ENCODE measurements around the gene NARF. TPM values are rescaled to one million over a fixed set of nuclear protein-coding genes. Genes with fewer than 3 reads are reported as not detected.
"Not testable (repeated sequence)": the region's sequence is repeated elsewhere in the genome, so short reads cannot be mapped to it uniquely, and the experiment has no call there.

NARF gene
- polyA plus RNA-seq, 1 donor = 53.8 TPM

DNA sequence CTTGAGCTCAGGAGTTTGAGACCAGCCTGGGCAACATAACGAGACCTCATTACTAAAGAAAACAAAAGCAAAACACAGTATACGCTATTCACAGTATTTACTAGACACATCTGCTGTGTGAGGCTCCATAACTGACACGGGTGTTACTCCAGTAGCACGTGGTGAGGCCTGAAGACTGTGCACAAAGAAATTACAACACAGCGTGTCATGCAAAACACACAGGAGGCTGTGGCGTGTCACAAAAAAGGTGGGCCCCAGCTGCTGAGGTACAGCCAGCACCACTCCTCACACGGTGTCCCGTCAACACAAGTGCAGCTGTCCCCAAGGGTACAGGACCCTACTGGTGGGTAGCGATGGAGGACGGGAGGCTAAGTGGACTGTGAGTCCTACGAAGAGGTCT is 10.7 kb upstream of the NARF start:
- no peak for DNase-seq

DNA sequence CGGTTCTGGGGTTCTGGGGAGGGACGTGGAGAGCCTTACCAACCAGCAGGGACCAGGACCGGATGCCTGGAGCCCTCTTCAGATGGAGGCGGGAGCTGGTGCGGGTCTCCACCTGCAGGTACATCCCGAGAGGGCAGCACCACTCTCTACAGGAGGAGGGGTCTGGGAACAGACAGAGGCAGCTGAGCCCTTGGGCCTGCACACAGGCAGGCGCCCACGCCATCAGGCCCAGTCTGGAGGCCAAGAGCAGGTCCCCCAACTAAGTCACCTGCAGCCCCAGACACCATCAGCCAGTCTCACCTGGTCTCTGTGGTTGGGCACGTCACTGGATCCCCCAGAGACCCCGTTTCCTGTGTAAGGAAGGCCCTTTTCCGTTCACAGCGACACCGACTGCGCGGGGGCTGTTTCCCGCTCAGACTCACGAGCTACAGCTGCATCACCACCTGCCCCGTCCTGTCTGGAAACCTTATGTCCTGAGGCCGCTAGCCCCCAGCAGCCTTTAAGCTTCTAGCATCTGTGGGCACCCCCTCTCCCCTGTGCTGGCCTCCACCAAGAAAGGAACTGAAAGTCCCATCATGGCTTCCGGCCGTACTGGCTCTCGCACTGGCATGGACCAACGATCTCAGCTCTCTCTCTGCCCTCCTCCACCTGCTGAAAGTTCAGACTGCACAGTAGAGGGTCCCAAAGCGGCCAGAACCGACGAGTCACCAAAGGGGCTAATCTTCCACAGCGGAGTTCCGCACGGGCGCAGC is 9.2 kb upstream of the NARF start:
- no peak for DNase-seq

DNA sequence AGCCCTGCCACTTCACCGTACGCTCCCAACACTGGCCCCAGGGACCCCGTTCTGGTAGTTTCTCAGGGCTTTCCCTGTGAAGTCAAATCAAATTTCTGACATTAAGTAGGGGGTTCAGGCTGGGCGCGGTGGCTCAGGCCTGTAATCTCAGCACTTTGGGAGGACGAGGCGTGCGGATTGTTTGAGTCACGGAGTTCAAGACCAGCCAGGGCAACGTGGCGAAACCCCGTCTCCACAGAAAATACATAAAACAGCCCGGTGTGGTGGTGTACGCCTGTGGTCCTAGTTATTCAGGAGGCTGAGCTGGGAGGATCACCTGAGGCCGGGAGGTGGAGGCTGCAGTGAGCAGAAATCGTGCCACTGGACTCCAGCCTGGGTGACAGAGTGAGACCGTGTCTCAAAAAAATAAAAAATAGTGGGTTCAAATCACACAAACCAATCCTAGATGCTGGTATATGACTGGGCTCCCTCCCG is 8.6 kb upstream of the NARF start:
- no peak for DNase-seq

DNA sequence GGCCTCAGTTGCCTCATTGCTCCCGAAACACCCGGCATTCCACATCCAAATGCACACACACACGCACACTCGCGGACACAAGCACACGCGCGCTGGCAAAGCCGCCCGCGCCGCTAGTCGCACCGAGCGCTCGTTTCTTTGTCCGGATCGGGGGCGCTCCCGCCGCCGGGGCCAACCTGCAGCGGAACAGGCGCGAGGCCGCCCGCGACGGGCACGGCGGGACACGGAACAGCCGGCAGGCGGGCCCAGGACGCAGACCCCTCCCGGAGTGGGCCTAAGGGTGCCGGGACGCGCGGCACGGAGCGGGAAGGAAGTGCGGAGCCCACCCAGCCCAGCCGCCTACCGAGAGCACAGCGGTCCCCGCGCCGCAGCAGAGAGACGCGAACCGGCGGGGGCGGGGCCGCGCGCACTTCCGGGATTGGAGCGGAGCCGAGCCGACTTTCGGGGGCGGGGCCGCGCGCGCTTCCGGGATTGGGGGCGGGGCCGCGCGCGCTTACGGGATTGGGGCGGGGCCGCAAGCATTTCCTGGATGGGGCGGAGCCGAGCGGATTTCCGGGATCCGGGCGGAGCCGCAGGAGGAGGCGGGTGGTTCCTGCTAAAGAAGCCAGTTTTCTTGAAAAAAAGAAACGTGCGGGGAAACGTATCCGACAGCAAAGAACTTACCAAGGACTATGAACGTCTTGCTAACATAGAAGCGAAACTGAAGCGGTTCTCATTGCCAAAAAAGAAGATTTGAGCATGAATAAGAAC is 8.0 kb upstream of the NARF start, which contains the start of gene CYBC1:
CYBC1 (minus strand) TSS at position 396 of the 750 bp plus-strand sequence. CDS start 1,498 bp downstream, outside the sequence.
- peak; percentile 93 for DNase-seq

DNA sequence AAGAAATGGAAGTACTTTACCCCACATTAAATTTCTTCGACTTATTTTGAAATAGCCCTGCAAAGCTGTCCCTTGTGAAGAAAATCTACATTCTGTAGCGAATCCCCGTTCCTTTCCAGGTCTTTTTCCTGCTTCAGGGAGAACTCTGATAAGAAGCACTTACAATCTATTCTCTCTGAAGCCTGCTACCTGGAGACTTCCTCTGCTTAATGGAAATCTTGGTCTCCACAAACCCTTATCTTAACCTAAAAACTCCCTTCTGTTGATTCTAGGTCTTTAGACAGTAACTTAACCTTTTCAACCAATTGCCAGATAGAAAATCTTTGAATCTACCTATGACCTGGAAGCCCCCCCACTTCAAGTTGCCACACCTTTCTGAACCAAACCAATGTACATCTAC is 6.4 kb upstream of the NARF start:
- no peak for DNase-seq

DNA sequence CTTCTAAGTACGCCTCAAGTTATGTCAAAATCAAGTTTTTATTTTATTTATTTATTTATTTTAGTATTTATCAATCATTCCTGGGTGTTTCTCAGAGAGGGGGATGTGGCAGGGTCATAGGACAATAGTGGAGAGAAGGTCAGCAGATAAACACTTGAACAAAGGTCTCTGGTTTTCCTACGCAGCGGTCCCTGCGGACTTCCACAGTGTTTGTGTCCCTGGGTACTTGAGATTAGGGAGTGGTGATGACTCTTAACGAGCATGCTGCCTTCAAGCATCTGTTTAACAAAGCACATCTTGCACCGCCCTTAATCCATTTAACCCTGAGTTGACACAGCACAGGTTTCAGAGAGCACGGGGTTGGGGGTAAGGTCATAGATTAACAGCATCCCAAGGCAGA is 5.4 kb upstream of the NARF start:
- DNase-seq = not testable (repeated sequence)

DNA sequence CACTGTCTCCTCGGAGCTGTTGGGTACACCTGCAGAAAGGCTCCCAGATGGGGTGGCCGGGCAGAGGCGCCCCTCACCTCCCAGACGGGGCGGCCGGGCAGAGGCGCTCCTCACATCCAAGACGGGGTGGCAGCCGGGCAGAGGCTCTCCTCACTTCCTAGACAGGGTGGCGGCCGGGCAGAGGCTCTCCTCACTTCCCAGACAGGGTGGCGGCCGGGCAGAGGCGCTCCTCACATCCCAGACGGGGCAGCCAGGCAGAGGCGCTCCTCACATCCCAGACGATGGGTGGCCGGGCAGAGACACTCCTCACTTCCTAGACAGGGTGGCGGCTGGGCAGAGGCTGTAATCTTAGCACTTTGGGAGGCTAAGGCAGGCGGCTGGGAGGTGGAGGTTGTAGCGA is 4.8 kb upstream of the NARF start:
- not testable (repeated sequence) for DNase-seq

DNA sequence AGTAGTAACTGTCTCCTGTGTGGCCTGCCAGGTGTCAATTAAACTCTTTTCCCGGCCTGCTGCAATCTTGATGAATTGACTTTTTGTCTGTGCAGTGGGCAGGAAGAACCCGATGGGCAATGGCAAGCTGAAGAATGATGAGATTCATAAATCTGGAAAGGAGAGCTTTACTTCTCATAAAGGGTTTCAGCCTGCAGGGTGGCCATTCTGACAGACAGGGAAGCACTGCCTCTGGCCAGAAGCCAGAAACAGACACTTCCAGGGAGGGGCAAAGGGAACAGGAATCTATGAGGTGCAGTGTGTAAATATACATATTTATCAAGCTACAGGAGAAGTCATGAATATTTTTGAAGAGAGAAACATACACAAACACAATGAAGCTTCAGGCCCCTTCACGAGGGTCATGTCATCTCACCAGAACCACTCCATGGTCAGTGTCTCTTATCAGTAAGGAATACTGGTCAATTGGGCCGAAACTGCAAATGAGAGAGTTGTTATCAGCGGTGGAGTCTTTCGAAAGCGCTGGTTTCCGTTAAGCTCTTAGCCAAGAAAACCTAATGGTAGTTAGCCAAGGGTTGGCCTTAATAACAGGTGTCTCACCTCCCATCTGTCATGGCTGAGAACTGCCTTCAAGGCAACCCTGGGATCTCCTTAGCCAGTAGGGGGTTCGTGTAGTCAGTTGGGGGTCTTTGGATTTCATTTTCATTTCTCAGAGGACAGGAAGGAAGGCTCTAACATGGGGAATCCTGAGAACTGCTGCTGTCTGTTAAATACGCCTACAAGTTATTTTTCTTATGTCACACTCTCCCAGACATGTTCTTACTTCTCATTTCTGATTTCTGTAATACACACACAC is 1.2 kb upstream of the NARF start:
- DNase-seq = no peak

DNA sequence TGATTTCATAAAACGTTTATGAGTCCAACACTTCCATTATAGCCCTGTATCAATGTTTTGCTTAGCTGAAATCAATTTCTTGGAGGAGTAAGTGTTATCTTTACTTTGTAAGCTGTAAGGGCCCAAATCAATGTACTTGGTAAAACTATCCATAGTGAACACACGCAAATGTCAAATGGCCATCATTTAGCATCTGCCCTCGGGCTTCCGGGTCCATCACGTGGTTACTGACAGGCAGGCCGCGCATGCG is 687 bp upstream of the NARF start:
- DNase-seq = no peak

DNA sequence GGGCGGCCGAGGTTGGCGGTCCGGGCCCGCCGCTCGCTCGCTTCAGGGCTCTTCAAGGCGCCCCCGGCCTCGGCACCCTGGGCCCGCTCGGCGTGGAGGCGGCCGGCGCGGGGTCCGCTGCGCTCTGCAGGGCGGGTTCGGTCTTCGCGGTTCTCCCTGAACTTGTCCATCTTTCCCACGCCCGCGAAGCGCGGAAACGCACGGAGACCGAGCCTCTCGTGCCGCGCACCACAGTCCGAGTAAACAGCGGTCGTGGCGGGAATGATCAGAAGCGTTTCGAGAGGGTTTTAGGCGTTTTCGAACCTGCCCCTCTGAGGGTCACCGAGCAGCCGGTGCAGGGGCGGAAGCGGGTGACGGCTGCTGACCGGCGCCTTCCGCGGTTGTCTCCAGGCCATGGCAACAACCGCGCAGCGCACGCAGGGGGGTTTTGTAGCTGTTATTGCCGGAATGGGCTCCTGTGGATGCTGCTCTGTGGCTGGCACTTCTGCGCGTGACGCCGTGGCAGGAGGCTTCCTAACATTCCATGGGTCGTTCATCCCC is 414 bp downstream of the NARF start:
- DNase-seq = no peak

DNA sequence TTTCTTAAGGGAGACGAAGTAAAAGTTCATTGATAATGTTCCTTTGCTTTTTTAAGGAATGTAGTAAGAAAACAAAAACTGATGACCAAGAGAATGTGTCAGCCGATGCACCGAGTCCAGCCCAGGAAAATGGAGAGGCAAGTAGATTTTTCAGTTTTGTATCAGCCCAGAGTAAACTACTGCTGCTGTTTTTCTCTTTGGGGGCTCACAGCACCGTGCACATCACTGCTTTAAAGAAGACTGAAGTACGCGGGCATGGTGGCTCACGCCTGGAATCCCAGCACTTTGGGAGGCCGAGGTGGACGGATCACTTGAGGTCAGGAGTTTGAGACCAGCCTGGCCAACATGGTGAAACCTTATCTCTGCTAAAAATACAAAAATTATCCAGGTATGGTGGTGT is 1.4 kb downstream of the NARF start:
- not testable (repeated sequence) for DNase-seq

DNA sequence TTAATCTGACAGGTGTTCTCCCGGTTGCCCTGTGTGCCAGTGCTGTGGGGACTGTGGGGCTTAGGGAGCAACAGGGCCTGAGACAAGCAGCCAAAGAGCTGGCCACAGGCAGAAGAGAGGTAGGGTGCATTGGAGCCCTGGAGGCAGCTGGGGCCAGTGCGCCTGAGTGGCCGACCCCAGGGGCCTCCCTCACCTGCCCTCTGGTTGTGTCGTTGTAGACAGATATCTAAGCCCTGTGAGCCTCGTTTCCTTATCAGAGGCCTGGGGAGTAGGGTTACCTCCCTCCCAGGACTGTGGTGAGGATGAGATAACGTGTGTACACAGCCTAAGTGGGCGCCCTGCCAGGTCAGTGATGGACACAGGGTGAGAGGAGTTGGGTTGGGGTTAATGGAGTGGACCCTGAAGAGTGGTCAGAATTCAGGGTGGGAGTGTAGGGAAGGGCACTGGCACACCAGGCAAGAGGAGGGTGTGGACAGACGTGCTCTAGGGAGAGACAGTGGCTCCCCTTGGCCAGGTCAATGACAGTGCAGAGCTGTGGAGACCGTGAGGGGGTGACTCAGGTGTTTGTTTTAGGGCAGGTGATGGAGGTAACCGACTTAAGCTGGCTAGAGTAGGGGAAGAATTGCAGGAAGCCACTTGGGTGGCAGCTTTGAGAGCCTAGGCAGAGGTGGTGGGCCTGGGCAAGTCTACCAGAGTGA is 3.4 kb downstream of the NARF start:
- DNase-seq = no peak

DNA sequence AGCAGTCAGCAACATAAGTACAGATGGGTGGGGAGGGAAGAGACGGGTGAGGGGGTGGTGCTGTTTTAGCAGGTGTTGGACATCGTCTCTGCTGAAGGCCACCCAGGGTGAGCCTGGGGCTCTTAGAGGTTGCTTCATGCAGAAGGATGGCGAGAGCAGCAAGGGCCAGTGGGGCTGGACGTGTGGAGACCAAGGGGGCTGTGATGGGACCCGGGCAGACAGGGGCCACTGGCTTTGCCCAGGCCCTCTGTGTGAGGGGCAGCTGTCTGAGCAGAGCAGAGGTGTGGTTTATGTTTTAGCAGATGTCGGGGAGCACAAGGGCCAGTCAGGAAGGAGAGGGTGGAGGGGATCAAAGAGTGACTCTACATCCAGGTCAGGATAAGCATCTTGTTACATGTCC is 4.8 kb downstream of the NARF start:
- no peak for DNase-seq

DNA sequence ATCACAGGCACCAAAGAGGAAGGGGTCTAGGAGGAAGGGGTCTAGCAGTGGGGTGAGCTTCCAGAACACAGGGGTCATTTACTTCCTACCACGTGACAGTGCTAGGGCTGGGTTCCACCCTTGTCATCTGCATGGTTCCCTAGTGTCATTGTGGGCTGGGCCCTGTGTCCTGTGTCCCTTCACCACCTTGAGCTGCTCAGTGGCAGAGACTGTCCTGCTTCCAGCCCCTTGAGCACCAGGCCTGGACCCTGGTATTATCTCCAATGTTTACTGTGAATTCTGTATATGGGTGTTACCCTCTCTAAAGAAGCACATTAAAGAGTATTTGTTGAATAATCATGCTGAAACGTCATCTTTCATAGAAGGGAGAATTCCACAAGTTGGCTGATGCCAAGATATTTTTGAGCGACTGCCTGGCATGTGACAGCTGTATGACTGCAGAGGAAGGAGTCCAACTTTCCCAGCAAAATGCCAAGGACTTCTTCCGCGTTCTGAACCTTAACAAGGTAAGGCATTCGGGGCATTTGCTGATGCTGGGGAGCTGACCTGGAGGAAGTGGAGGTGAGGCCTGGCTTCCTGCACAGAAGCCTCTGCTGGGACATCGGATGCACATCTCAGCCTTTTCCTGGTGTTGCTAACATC is 5.5 kb downstream of the NARF start:
- no peak for DNase-seq

DNA sequence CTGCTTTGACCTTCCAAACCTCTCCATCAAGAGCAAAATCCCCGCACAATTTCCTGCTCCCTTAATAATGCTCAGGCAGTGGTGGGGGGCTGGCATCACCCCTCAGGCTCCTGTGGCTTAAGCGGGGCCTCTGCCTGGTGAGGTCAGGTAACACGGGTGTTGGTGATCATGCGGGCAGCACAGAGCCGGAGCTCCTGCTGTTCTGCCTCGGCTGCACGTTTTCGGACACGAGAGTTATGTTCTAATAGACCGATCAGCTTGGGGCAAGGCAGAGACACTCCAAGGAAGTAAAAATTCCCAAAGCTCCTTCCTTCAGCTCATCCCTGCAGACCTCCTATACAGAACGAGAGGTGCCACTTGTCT is 6.0 kb downstream of the NARF start:
- DNase-seq = no peak

DNA sequence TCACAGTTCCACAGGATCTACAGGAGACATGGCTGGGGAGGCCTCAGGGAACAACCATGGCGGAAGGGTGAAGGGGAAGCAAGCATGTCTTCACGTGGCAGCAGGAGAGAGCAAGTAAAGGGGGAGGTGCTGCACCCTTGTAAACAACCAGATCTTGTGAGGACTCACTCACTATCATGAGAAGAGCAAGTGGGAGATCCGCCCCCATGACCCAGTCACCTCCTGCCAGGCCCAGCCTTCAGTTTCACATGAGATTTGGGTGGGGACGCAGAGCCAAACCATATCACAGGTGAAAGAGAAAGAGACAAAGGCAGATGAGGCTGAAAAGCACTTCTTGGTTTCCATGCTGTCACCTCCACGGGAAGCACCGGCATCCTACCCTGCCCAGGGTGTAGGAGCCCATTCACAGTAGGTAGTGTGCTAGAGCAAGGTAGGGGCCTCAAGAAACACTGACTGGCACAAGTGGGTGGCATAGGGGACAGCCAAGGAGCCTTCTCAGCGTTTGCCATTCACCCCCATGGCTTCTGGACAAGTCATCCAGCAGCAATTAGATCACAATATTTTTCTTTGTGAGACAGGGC is 6.6 kb downstream of the NARF start:
- no peak for DNase-seq

DNA sequence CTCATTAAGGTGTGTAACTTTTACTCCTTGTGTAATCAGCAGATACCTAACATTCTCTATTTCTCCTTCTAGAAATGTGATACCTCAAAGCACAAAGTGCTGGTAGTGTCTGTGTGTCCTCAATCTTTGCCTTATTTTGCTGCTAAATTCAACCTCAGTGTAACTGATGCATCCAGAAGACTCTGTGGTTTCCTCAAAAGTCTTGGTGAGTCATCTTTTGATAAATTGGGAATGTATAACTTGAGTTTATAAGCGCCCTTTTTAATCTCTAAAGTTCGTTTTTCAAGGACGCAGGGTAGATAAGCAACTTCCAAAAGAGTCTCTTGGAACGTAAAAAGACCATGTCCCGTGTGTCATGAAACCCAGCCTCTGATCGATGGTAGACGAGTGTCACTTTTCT is 10.2 kb downstream of the NARF start:
- no peak for DNase-seq

DNA sequence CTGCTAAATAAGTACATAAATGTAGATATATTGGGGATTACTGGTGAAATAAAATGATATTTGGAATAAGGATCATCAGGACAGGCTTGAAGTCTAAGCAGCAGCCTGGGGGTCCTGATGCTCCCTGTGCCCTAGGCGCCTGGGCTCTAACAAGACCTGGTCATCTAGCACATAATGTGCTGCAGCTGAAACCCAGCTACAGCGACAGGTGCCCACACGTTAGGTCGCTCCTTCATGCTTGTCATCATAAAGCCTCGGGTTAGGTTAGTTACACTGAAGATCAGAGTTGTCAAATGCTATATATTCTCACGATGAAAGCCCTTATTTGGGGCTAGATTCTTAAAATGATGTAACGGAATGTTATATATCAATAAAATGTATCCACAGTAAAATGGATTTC is 11.5 kb downstream of the NARF start:
- no peak for DNase-seq

DNA sequence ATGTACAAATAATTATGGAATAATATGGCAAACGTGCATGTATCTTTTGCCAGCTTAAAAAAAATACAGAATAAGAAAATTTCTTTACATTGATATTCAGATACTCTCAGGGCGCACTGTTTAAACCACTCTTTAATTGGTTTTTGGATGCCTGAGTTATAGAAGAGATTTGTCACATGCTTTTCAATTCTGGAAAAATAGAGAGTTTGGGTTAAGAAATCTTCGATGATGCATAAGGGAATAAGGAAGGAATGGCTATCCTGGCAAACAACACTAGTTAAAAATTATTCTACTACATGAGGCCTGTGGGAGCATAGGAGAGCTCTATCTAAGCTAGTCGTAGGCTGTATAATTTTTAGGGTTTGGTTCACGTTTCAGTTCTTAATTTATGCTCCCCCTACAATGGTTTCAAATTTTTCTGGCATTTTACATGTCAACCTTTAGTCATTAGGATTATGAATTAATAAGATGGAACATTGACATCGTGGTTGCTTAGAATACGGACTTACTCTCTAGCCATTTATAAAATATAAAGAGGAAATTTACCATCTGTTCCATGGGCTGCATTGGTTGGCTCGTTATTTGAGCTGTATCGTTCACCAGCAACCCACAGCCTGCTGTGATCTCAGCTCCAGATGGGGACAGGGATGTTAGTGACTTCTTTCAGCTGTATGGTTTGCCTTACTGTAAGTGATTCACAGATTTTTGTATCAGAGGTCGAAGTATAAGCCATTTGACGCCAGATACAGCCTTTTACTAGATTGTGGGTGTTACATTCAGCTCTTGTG is 15.9 kb downstream of the NARF start:
- no peak for DNase-seq

DNA sequence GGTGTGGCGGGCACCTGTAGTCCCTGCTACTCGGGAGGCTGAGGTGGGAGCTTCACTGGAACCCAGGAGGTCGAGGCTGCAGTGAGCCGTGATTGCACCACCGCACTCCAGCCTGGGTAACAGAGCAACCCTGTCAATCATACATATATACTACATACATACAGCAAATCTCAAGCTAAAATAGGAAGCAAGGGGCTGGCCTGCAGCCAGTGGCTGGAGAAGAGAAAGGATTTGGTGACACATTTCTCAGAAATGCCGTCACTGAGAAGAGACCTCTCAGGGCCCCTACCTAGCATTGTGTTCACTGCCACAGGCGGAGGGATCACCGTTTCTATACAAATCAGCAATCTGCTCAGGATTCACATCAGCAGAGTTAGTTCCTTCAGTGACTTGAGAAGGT is 16.9 kb downstream of the NARF start:
- DNase-seq = no peak

DNA sequence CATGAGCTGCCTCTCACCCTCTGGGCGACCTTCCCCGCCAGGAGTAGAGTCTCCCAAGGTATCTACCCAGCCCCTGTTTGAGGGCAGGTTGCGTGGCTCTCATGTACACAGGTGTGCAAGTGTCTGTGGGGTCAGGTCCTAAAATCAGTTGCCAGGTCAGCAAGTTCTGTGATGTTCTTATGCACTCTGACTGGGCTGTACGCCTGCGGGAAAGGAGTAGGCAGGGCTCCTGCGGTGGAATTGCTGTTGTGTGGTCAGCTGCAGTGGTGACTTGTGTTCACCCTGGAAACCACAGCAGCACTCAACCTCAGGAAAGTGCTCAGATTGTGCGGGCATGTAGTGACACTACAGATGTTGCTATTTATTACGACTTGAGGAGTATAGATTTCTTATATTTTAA is 19.4 kb downstream of the NARF start:
- no peak for DNase-seq

Measured in hindlimb muscle (tissue), 1 donor.